Neural crest cell (in vitro differentiated cells): ENCODE results near the gene ACSS1. TPM values are rescaled to one million over a fixed set of nuclear protein-coding genes. Genes with fewer than 3 reads are reported as not detected.

Experiments used
- DNase-seq: peaks from one replicate; pipeline ENCODE4 v3.0.0; 2021; ENCODE audit warnings: low read depth, mixed read lengths, low spot score
- H3K27ac Mint-ChIP-seq: one replicate; pipeline ENCODE4 v1.8.0; 2021; ENCODE audit warnings: mild to moderate bottlenecking, mixed read lengths; ENCODE audit not compliant: unreplicated experiment
- H3K27me3 Mint-ChIP-seq: 2 replicates; pipeline ENCODE4 v1.8.0; 2021; ENCODE audit warnings: low read depth, mild to moderate bottlenecking, mixed read lengths
- H3K36me3 Mint-ChIP-seq: 2 replicates; pipeline ENCODE4 v1.8.0; 2021; ENCODE audit warnings: low read depth, mild to moderate bottlenecking, mixed read lengths
- H3K4me1 Mint-ChIP-seq: 2 replicates; pipeline ENCODE4 v1.8.0; 2021; ENCODE audit warnings: mixed read lengths
- H3K4me3 Mint-ChIP-seq: one replicate; pipeline ENCODE4 v1.8.0; 2021; ENCODE audit warnings: mild to moderate bottlenecking, mixed read lengths
- H3K9me3 Mint-ChIP-seq: 2 replicates; pipeline ENCODE4 v1.8.0; 2021; ENCODE audit warnings: mixed read lengths
- CTCF ChIP-seq: fragments of 200-600 bp; sonication (generic); conservative IDR thresholded peaks from 2 replicates; pipeline ENCODE4 v1.5.0; 2021; ENCODE audit warnings: antibody characterized with exemption, mild to moderate bottlenecking
- total RNA-seq: library from RNA; stranded (reverse); gene quantifications from 2 replicates; pipeline ENCODE4 v1.2.1, GENCODE V29; 2021

The ACSS1 gene
- total RNA-seq, 1 donor from 2014 or later = 14.0 TPM

- no peak for TF ChIP-seq CTCF
- no peak overlapping the region for H3K27ac Mint-ChIP-seq
These were observed 16.0 kb downstream of the ACSS1 start for GRCh38 chr20:25041813-25042530.

GRCh38 chr20:25040438-25040831, 17.5 kb downstream of the ACSS1 start:
- H3K4me1 Mint-ChIP-seq = peaks cover 44% of the 10 kb centered on the region
- H3K4me3 Mint-ChIP-seq = no peak overlapping the region
- no peak for DNase-seq
- no peaks in the 10 kb centered on the region for H3K9me3 Mint-ChIP-seq
- no peak overlapping the region for H3K27ac Mint-ChIP-seq
- no peaks in the 10 kb centered on the region for H3K27me3 Mint-ChIP-seq
- TF ChIP-seq CTCF = no peak
- no peaks in the 10 kb centered on the region for H3K36me3 Mint-ChIP-seq

More at GRCh38 chr20:25041813-25042530, 16.0 kb downstream of the ACSS1 start:
- DNase-seq = no peak
- Mint-ChIP-seq H3K4me3 (no peak overlapping the region), H3K27me3 (no peaks in the 10 kb centered on the region), H3K36me3 (no peaks in the 10 kb centered on the region), H3K4me1 (peaks cover 30% of the 10 kb centered on the region), H3K9me3 (no peaks in the 10 kb centered on the region)

GRCh38 chr20:25039697-25040437, 18.1 kb downstream of the ACSS1 start:
- Mint-ChIP-seq H3K27me3 (no peaks in the 10 kb centered on the region), H3K4me1 (peaks cover 48% of the 10 kb centered on the region), H3K27ac (no peak overlapping the region), H3K36me3 (no peaks in the 10 kb centered on the region), H3K4me3 (no peak overlapping the region), H3K9me3 (no peaks in the 10 kb centered on the region)
- DNase-seq = no peak
- no peak for TF ChIP-seq CTCF

GRCh38 chr20:25038591-25039015, 19.3 kb downstream of the ACSS1 start:
- TF ChIP-seq CTCF = no peak
- Mint-ChIP-seq H3K4me1 (peaks cover 56% of the 10 kb centered on the region), H3K9me3 (no peaks in the 10 kb centered on the region), H3K27me3 (no peaks in the 10 kb centered on the region), H3K36me3 (no peaks in the 10 kb centered on the region), H3K4me3 (no peak overlapping the region), H3K27ac (no peak overlapping the region)
- DNase-seq = no peak

GRCh38 chr20:25038103-25038410, 19.9 kb downstream of the ACSS1 start:
- no peak for DNase-seq
- H3K4me1 Mint-ChIP-seq = peaks cover 60% of the 10 kb centered on the region
- H3K9me3 Mint-ChIP-seq = no peaks in the 10 kb centered on the region
- no peaks in the 10 kb centered on the region for H3K36me3 Mint-ChIP-seq
- H3K27ac Mint-ChIP-seq = peak overlapping the region; percentile 57
- TF ChIP-seq CTCF = no peak
- H3K4me3 Mint-ChIP-seq = no peak overlapping the region
- H3K27me3 Mint-ChIP-seq = no peaks in the 10 kb centered on the region
